ENCODE data around the gene USP51. TPM values are rescaled to one million over a fixed set of nuclear protein-coding genes. Genes with fewer than 3 reads are reported as not detected.
A peak's percentile ranks its signal among the peaks of the same experiment; 100 is the strongest.
"Not testable (repeated sequence)": the region's sequence is repeated elsewhere in the genome, so short reads cannot be mapped to it uniquely, and the experiment has no call there.

USP51 gene
- total RNA-seq, 1 donor from 2014 or later = 1.1 TPM

DNA sequence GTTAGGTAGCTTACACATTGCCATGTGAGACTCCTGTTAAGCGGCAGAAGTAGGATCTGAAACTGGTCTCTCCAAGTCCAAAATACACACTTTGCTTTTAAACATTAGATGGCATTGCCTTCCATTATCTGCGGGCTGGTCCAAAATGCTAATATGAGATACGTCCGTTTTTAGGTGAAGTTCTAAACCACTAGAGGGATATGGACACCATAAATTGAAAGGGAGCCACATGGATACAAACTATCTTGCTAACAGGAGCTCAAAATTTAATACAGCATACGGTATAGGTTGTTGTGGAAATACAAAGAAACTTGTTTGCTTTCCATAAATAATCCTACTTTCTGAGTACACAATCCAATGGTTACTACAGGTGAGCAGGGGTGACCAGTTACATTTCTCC, 23.9 kb downstream of the USP51 start:
- DNase-seq (ENCODE audit: low spot score) = not testable (repeated sequence)

DNA sequence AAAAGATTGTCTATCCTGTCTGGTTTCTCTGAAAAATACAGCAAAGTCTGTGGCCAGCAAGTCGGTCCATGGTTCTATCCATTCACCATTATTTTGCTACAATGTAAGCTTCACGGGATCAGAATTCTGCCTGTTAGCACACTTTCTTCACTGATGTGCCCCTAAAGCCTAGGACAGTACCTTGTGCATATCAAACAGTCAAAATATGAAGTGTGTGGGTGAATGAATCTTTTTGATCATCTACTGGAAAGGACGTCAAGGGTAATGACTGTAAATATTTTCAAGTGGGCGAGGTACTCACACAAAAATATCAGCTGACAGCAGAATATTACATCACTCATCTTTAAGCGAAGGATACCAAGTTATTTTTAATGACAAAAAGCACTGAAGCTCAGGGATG, 24.5 kb downstream of the USP51 start:
- not testable (repeated sequence) for DNase-seq (ENCODE audit: low spot score)

DNA sequence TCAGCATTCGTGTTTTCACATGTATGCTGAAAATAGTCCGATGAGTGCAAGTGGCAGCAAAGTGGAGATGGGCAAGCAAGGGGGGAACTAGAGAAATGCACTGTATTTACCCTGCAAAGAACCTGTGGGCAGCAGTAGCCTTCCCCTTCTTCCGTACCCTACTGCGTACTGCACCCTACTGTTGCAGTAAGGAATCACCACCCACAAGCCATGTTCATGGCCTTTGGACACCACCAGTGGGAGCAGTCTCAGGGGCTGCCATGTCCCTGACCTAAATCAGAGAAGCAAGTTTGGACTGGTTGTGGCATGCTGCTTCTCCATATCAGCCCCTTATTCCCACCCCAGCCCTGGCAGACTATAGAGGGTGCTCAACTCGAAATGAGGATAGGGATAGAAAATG, 25.6 kb downstream of the USP51 start:
- not testable (repeated sequence) for DNase-seq (ENCODE audit: low spot score)

DNA sequence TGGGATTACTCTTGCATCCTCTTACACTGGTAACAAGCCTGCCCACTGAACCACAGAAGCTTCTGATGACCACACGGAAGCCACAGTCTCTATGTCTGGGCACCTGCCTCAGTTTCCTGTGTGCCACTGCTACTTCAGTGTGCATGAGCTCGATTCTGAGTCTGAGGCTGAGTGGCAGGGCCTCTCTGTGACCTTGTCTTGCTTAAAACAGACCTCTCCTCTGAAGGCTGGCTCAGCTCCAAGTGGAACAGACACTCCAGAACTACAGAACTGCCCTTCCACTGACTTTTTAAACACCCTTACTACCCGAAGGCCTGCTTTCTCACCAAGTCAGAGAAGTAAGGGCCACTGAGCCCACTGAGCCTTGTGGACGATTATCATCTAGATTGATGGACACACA, 29.7 kb downstream of the USP51 start:
- not testable (repeated sequence) for DNase-seq (ENCODE audit: low spot score)

- not testable (repeated sequence) for DNase-seq (ENCODE audit: low spot score)
Observed at GRCh38 chrX:55459426-55459825, 30.2 kb downstream of the USP51 start.

GRCh38 chrX:55455708-55456107, 33.9 kb downstream of the USP51 start:
- not testable (repeated sequence) for DNase-seq (ENCODE audit: low spot score)

DNA sequence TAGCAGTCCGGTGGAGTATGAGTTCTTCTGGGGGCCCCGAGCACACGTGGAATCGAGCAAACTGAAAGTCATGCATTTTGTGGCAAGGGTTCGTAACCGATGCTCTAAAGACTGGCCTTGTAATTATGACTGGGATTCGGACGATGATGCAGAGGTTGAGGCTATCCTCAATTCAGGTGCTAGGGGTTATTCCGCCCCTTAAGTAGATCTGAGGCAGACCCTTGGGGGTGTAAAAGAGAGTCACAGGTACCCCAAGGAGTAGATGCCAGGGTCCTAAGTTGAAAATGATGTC, 36.9 kb downstream of the USP51 start:
- no peak for DNase-seq (ENCODE audit: low spot score)

GRCh38 chrX:55451990-55452832, 37.4 kb downstream of the USP51 start, which contains the start of gene MAGEH1:
TSS of gene MAGEH1 (plus strand) at chrX:55452127. CDS start at chrX:55452375, 248 bp downstream.
- DNase-seq (ENCODE audit: low spot score) = peak; percentile 90

GRCh38 chrX:55451626-55451989, 38.0 kb downstream of the USP51 start:
- DNase-seq (ENCODE audit: low spot score) = no peak

DNA sequence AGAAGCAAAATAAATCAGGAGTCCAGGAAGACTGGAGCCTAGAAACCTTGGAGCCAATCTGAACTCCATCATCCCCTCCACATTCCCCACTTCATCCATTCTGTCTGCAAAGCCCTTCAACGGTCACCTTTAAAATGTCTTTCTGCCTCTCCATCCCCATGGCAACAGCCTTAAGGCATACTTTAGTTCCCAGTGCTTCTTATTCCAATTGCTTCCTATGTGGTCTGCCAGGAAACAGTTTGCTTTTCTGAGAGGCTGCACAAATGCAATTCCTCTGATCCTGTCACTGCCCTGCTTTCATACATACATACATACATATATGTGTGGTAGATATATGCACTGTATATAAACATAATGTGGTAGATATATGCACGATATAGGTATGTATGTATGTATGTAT, 38.5 kb downstream of the USP51 start:
- no peak for DNase-seq (ENCODE audit: low spot score)

DNA sequence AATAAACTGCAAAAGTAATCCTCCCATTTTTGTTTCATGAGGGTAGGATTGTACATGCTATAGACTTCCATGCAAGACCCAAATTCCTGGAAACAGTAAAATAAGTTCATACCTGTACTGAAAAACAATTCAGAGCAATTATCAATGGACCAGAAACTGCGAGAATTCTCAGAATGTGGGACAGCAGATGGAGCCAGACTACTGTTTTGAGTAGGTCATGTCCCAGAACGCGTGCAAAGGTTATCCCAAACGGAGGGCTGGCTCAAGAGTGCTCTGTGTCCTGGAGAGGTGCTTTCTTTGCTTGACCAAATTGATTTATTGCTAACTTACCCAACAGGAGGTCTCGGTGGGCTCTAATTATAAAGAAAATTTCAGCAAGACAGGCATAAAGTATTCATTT, 39.4 kb downstream of the USP51 start:
- no peak for DNase-seq (ENCODE audit: low spot score)

DNA sequence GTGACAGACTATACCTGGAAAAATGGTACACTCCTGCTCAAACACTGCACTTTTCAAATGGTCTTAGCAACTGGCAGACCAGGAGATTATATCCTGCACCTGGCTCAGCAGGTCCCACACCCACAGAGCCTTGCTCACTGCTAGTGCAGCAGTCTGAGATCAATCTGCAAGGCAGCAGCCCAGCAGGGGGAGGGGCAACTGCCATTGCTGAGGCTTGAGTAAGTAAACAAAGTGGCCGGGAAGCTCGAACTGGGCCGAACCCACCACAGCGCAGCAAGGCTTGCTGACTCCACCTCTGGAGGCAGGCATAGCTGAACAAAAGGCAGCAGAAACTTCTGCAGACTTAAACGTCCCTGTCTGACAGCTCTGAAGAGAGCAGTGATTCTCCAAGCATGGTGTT, 46.2 kb downstream of the USP51 start:
- not testable (repeated sequence) for DNase-seq (ENCODE audit: low spot score)

Small RNAs within 50 kb of the gene (microRNA-seq; reads per million reads assigned to microRNA genes)
- not detected for gene MIR4536-1 (ENCODE audit: borderline number of aligned reads)
- gene MIR4536-2 (ENCODE audit: borderline number of aligned reads) = not detected

Other genes with a start within 250 kb of the USP51 start
- gene PAGE3, start 224.9 kb downstream of the USP51 start, total RNA-seq = not detected
- 19.1 TPM for gene MAGEH1, start 37.7 kb downstream of the USP51 start, total RNA-seq
- gene FOXR2, start 133.6 kb upstream of the USP51 start, total RNA-seq = not detected
- 10.2 TPM for gene RRAGB, start 227.9 kb upstream of the USP51 start, total RNA-seq

All from mesenteric fat pad (tissue), 1 donor.